Endothelial cell of umbilical vein (primary cell): Measurements from ENCODE around the gene GKN2. TPM values are rescaled to one million over a fixed set of nuclear protein-coding genes. Genes with fewer than 3 reads are reported as not detected.

Experiments
- BruUV-seq: library from RNA; stranded (reverse); fragments of 400-500 nt; replicated peaks from 2 replicates; lab custom pipeline; 2021; lab: Mats Ljungman, UMichigan
- CTCF ChIA-PET: fragments of 300-600, 350-600 bp; sonication (Branson Sonifier 250); formaldehyde crosslinking; loops from one replicate; lab custom pipeline; 2021; ENCODE audit warnings: antibody characterized with exemption, inconsistent platforms; lab: Charles Lee
- POLR2A ChIA-PET: fragments of 300-600, 350-600 bp; sonication (Branson Sonifier 250); formaldehyde crosslinking; loops from one replicate; lab custom pipeline; 2021; ENCODE audit warnings: antibody characterized with exemption, inconsistent platforms; lab: Charles Lee
- DNase-seq: peaks from one replicate; pipeline ENCODE4 v3.0.0-alpha.2; 2011; ENCODE audit warnings: low read depth, low spot score
- FAIRE-seq: peaks from 2 replicates; lab custom pipeline; 2011; peaks lifted over from hg19 to GRCh38; lab: Jason Lieb, UNC
- H2AFZ ChIP-seq: 2 replicates; pipeline ENCODE4 v1.6.0; 2012; ENCODE audit warnings: low read depth, low read length, control low read depth, inconsistent platforms
- H3K27ac ChIP-seq: 2 replicates; pipeline ENCODE4 v1.5.1; 2011; ENCODE audit warnings: low read depth, mild to moderate bottlenecking, control low read depth, low read length, moderate library complexity; ENCODE audit not compliant: insufficient read depth
- H3K27me3 ChIP-seq, 2 experiments: 2 replicates each; pipeline versions ENCODE4 v1.6.0 to v1.6.1; 2011; ENCODE audit warnings: low read length in 2 of 2, mixed read lengths in 1 of 2; ENCODE audit not compliant: control insufficient read depth in 2 of 2, insufficient read depth in 2 of 2
- H3K36me3 ChIP-seq, 2 experiments: 2 replicates in 1 of 2; 3 replicates in 1 of 2; pipeline ENCODE4 v1.5.1; 2011; ENCODE audit warnings: low read length in 2 of 2, mild to moderate bottlenecking in 1 of 2, moderate library complexity in 1 of 2; ENCODE audit not compliant: control insufficient read depth in 2 of 2, insufficient read depth in 2 of 2; ENCODE audit errors: extremely low read depth in 1 of 2
- H3K4me1 ChIP-seq: 3 replicates; pipeline ENCODE4 v1.5.1; 2011; ENCODE audit warnings: mild to moderate bottlenecking, low read length; ENCODE audit not compliant: control insufficient read depth, insufficient read depth; ENCODE audit errors: extremely low read depth
- H3K4me2 ChIP-seq: 2 replicates; pipeline ENCODE4 v1.6.1; 2011; ENCODE audit warnings: low read length, control low read depth, mixed read lengths; ENCODE audit not compliant: insufficient read depth
- H3K4me3 ChIP-seq, 3 experiments: fragments of 200-600 bp in 1 of 3; sonication (generic), shearing (Covaris generic) in 1 of 3; replicated peaks in 1 of 3; 2 replicates each; pipeline ENCODE4 v1.5.1; 2011 to 2016; ENCODE audit warnings: control low read depth in 3 of 3, low read length in 3 of 3, mild to moderate bottlenecking in 2 of 3, inconsistent platforms in 1 of 3, low read depth in 1 of 3, moderate library complexity in 1 of 3; ENCODE audit not compliant: insufficient read depth in 1 of 3
- H3K79me2 ChIP-seq: 2 replicates; pipeline ENCODE4 v1.6.0; 2012; ENCODE audit warnings: low read length, inconsistent platforms; ENCODE audit not compliant: control insufficient read depth, insufficient read depth
- H3K9ac ChIP-seq: replicated peaks from 2 replicates; pipeline ENCODE3; 2011; ENCODE audit warnings: low read length, control low read depth; ENCODE audit not compliant: insufficient read depth; ENCODE audit errors: extremely low read depth
- H3K9me1 ChIP-seq: replicated peaks from 3 replicates; pipeline ENCODE4 v1.6.0; 2011; ENCODE audit warnings: mild to moderate bottlenecking, low read length; ENCODE audit not compliant: control insufficient read depth, insufficient read depth; ENCODE audit errors: extremely low read depth
- H3K9me3 ChIP-seq: replicated peaks from 2 replicates; pipeline ENCODE4 v1.5.1; 2012; ENCODE audit warnings: low read length, inconsistent platforms; ENCODE audit not compliant: control insufficient read depth, insufficient read depth
- H4K20me1 ChIP-seq: replicated peaks from 2 replicates; pipeline ENCODE3; 2011; ENCODE audit warnings: mild to moderate bottlenecking, low read length; ENCODE audit not compliant: control insufficient read depth, insufficient read depth; ENCODE audit errors: extremely low read depth
- CTCF ChIP-seq, 2 donors: IDR thresholded peaks; 1 replicate in 1 of 2; 2 replicates in 1 of 2; pipeline ENCODE4 v1.5.1; 2011; ENCODE audit warnings: low read length in 2 of 2, mild to moderate bottlenecking in 2 of 2, moderate library complexity in 2 of 2, control low read depth in 1 of 2, inconsistent platforms in 1 of 2, low read depth in 1 of 2; ENCODE audit not compliant: insufficient read depth in 1 of 2; ENCODE audit errors: extremely low read depth in 1 of 2
- EZH2 ChIP-seq: IDR thresholded peaks from 2 replicates; pipeline ENCODE4 v1.6.1; 2012; ENCODE audit warnings: borderline replicate concordance, low read depth, mild to moderate bottlenecking, moderate library complexity, low read length, inconsistent platforms; ENCODE audit not compliant: severe bottlenecking
- FOS ChIP-seq: IDR thresholded peaks from 2 replicates; pipeline ENCODE4 v1.6.1; 2011; ENCODE audit warnings: mild to moderate bottlenecking, low read length, moderate library complexity, borderline replicate concordance; ENCODE audit not compliant: insufficient read depth
- GATA2 ChIP-seq: IDR thresholded peaks from 2 replicates; pipeline ENCODE4 v1.7.0; 2011; ENCODE audit warnings: low read depth, mild to moderate bottlenecking, moderate library complexity, mixed read lengths, low read length; ENCODE audit not compliant: insufficient read length, insufficient read depth
- JUN ChIP-seq: IDR thresholded peaks from 2 replicates; pipeline ENCODE4 v1.6.1; 2011; ENCODE audit warnings: borderline replicate concordance, low read depth; ENCODE audit not compliant: insufficient read length, insufficient read depth
- MAX ChIP-seq: IDR thresholded peaks from 2 replicates; pipeline ENCODE4 v1.6.1; 2011; ENCODE audit not compliant: insufficient read depth, insufficient read length
- MYC ChIP-seq: IDR thresholded peaks from one replicate; pipeline ENCODE4 v1.6.1; 2011; ENCODE audit warnings: mild to moderate bottlenecking, low read depth, low read length
- POLR2A ChIP-seq: IDR thresholded peaks from 2 replicates; pipeline ENCODE4 v1.6.1; 2012; ENCODE audit warnings: low read depth, mild to moderate bottlenecking, control low read depth, low read length
- POLR2AphosphoS5 ChIP-seq: IDR thresholded peaks from 2 replicates; pipeline ENCODE4 v1.6.1; 2012; ENCODE audit warnings: low read depth, mild to moderate bottlenecking, control low read depth, low read length, moderate library complexity; ENCODE audit not compliant: insufficient read depth
- dilution Hi-C: fragments of 300-500 bp; cut with MboI; formaldehyde crosslinking; loops from one replicate; pipeline ENCODE4 v1.15.0; 2019; ENCODE audit warnings: low sequenced_read_pairs; ENCODE audit not compliant: extremely low pct_ligation_motif_present
- intact Hi-C: fragments of 100-400 bp; cut with micrococcal nuclease; formaldehyde crosslinking; loops from one replicate; pipeline ENCODE4 v1.10.0; 2022
- polyA plus RNA-seq, 4 experiments: library from polyadenylated mRNA; depleted of rRNA in 3 of 4; stranded (reverse) in 3 of 4; unstranded in 1 of 4; fragments of >200 nt; gene quantifications; 2 replicates each; pipeline versions ENCODE4 v1.2.1 to v1.2.3, GENCODE V29; 2011 to 2012; ENCODE audit warnings: missing spikeins in 1 of 4
- total RNA-seq: library from RNA; stranded (reverse); gene quantifications from 2 replicates; pipeline ENCODE4 v1.2.3, GENCODE V29; 2021

The GKN2 gene
- total and polyA plus RNA-seq, 2 donors (not counting 3 experiments of a cell fraction or from before 2014, with no cell fraction given), result not detected

GRCh38 chr2:68911246-68911645 is 41.4 kb downstream of the GKN2 start:
- no TSS peak for BruUV-seq
- Histone ChIP-seq H3K9me1 (no peaks in the 10 kb centered on the region), H3K4me1 (peaks cover 28% of the 10 kb centered on the region), H3K4me2 (no peak overlapping the region), H3K79me2 (no peaks in the 10 kb centered on the region), H3K9me3 (no peaks in the 10 kb centered on the region), H4K20me1 (no peaks in the 10 kb centered on the region), H3K9ac (no peak overlapping the region), H2AFZ (no peak overlapping the region), H3K4me3 (no peak overlapping the region), H3K27me3 (peaks cover 4 to 12% of the 10 kb centered on the region in 2 experiments), H3K27ac (no peak overlapping the region), H3K36me3 (no peaks in the 10 kb centered on the region)
- ChIA-PET CTCF (interaction anchor here (1.0 to 6.5 kb wide), 3 partner anchors 14 to 202 kb away, joined by 3 to 62 read pairs (median 8); no protein-coding TSS in a partner anchor), POLR2A (no interaction called here)
- intact Hi-C loops, result no loop called here
- dilution Hi-C loops, result no loop called here
- TF ChIP-seq EZH2, result no peak
- TF ChIP-seq MAX, result no peak
- no peak for TF ChIP-seq FOS
- no peak for TF ChIP-seq POLR2A
- no peak for TF ChIP-seq MYC
- no peak for TF ChIP-seq JUN
- no peak for TF ChIP-seq CTCF (IDR thresholded peaks at IDR 0.05; ENCODE audit: extremely low read depth in 1 of 2, insufficient read depth in 1 of 2, low read depth in 1 of 2, low read length in 2 of 2)
- TF ChIP-seq POLR2AphosphoS5, result no peak
- no peak for TF ChIP-seq GATA2
- FAIRE-seq, result no peak
- no peak for DNase-seq
